HEK293 (cell line): Measurements from ENCODE around the gene PSTPIP1.

Experiments used
- BCL11B ChIP-seq: fragments of 450-650 bp; formaldehyde crosslinking; IDR thresholded peaks from 2 replicates; pipeline ENCODE4 v1.5.1; 2016; ENCODE audit warnings: low read depth, missing biosample characterization, missing genetic modification characterization
- ELK4 ChIP-seq: IDR thresholded peaks from 2 replicates; pipeline ENCODE4 v1.6.1; 2011; ENCODE audit warnings: mild to moderate bottlenecking, low read depth, low read length, borderline replicate concordance
- GFI1B ChIP-seq: fragments of 450-650 bp; formaldehyde crosslinking; IDR thresholded peaks from 2 replicates; pipeline ENCODE4 v1.5.1; 2016; ENCODE audit warnings: missing biosample characterization, missing genetic modification characterization
- HOXA7 ChIP-seq: sonication (generic); formaldehyde crosslinking; IDR thresholded peaks from 2 replicates; pipeline ENCODE4 v1.8.1; 2022; ENCODE audit warnings: missing genetic modification reagents, borderline replicate concordance
- PATZ1 ChIP-seq: fragments of 450-650 bp; formaldehyde crosslinking; IDR thresholded peaks from 2 replicates; pipeline ENCODE4 v1.5.1; 2016; ENCODE audit warnings: missing biosample characterization, missing genetic modification characterization
- REST ChIP-seq: fragments of 450-650 bp; formaldehyde crosslinking; IDR thresholded peaks from 2 replicates; pipeline ENCODE4 v1.5.1; 2016; ENCODE audit warnings: missing biosample characterization, missing genetic modification characterization
- TSHZ1 ChIP-seq: fragments of 450-650 bp; formaldehyde crosslinking; IDR thresholded peaks from 2 replicates; pipeline ENCODE4 v1.5.1; 2016; ENCODE audit warnings: missing biosample characterization, missing genetic modification characterization, borderline replicate concordance
- YY2 ChIP-seq: fragments of 450-650 bp; formaldehyde crosslinking; IDR thresholded peaks from 2 replicates; pipeline ENCODE4 v1.5.1; 2016; ENCODE audit warnings: missing biosample characterization, missing genetic modification characterization
- ZBTB48 ChIP-seq: fragments of 450-650 bp; formaldehyde crosslinking; IDR thresholded peaks from 2 replicates; pipeline ENCODE4 v1.5.1; 2016; ENCODE audit warnings: missing biosample characterization, missing genetic modification characterization
- ZFHX2 ChIP-seq: fragments of 450-650 bp; formaldehyde crosslinking; conservative IDR thresholded peaks from 2 replicates; pipeline ENCODE4 v1.5.1; 2016; ENCODE audit warnings: missing biosample characterization, missing genetic modification characterization
- ZNF114 ChIP-seq: fragments of 450-650 bp; formaldehyde crosslinking; IDR thresholded peaks from 2 replicates; pipeline ENCODE4 v1.5.0; 2017; ENCODE audit warnings: missing biosample characterization, missing genetic modification characterization
- ZNF148 ChIP-seq: fragments of 450-650 bp; formaldehyde crosslinking; IDR thresholded peaks from 2 replicates; pipeline ENCODE4 v1.5.0; 2017; ENCODE audit warnings: missing biosample characterization, missing genetic modification characterization, borderline replicate concordance
- ZNF16 ChIP-seq: fragments of 450-650 bp; formaldehyde crosslinking; IDR thresholded peaks from 2 replicates; pipeline ENCODE4 v1.5.1; 2016; ENCODE audit warnings: low read depth, missing biosample characterization, missing genetic modification characterization
- ZNF184 ChIP-seq: fragments of 450-650 bp; IDR thresholded peaks from 2 replicates; pipeline ENCODE4 v1.5.1; 2018; ENCODE audit warnings: missing biosample characterization, mild to moderate bottlenecking, missing genetic modification characterization
- ZNF280C ChIP-seq: fragments of 450-650 bp; formaldehyde crosslinking; IDR thresholded peaks from 2 replicates; pipeline ENCODE4 v1.5.1; 2016; ENCODE audit warnings: missing biosample characterization, missing genetic modification characterization
- ZNF394 ChIP-seq: fragments of 450-650 bp; formaldehyde crosslinking; IDR thresholded peaks from 2 replicates; pipeline ENCODE4 v1.5.1; 2016; ENCODE audit warnings: missing biosample characterization, missing genetic modification characterization, mild to moderate bottlenecking, moderate library complexity, borderline replicate concordance
- ZNF416 ChIP-seq: fragments of 450-650 bp; formaldehyde crosslinking; IDR thresholded peaks from 2 replicates; pipeline ENCODE4 v1.5.1; 2016; ENCODE audit warnings: missing biosample characterization, missing genetic modification characterization
- ZNF433 ChIP-seq: fragments of 450-650 bp; formaldehyde crosslinking; IDR thresholded peaks from 2 replicates; pipeline ENCODE4 v1.5.1; 2016; ENCODE audit warnings: missing biosample characterization, missing genetic modification characterization, low read depth
- ZNF501 ChIP-seq: fragments of 450-650 bp; formaldehyde crosslinking; IDR thresholded peaks from 2 replicates; pipeline ENCODE4 v1.5.1; 2016; ENCODE audit warnings: missing biosample characterization, missing genetic modification characterization
- ZNF555 ChIP-seq: fragments of 450-650 bp; formaldehyde crosslinking; conservative IDR thresholded peaks from 2 replicates; pipeline ENCODE4 v1.5.1; 2017; ENCODE audit warnings: missing biosample characterization, mild to moderate bottlenecking, missing genetic modification characterization, inconsistent platforms
- ZNF639 ChIP-seq: fragments of 450-650 bp; formaldehyde crosslinking; IDR thresholded peaks from 2 replicates; pipeline ENCODE4 v1.5.1; 2016; ENCODE audit warnings: missing biosample characterization, missing genetic modification characterization
- ZNF785 ChIP-seq: fragments of 450-650 bp; formaldehyde crosslinking; IDR thresholded peaks from 2 replicates; pipeline ENCODE4 v1.5.1; 2016; ENCODE audit warnings: missing biosample characterization, missing genetic modification characterization

The PSTPIP1 gene

GRCh38 chr15:76954744-76955143 is 40.2 kb upstream of the PSTPIP1 start (continued):
- TF ChIP-seq ELK4 (no peak), ZBTB48 (tag by site-specific recombination) (no peak), ZNF280C (tag by site-specific recombination) (no peak), BCL11B (tag by site-specific recombination) (no peak), ZNF639 (tag by site-specific recombination) (peak; percentile 56; the same call in 1 of the 2 replicates), YY2 (tag by site-specific recombination) (no peak), ZNF148 (no peak), ZNF114 (tag by site-specific recombination) (no peak), ZNF501 (tag by site-specific recombination) (no peak), ZNF16 (tag by site-specific recombination) (no peak), ZNF184 (tag by site-specific recombination) (peak; percentile 73; the same call in 1 of the 2 replicates), PATZ1 (tag by site-specific recombination) (no peak), HOXA7 (CRISPR knock-in tag) (no peak), ZNF555 (tag by site-specific recombination) (no peak), REST (tag by site-specific recombination) (no peak), ZNF416 (no peak), ZNF433 (tag by site-specific recombination) (no peak), TSHZ1 (tag by site-specific recombination) (peak; percentile 85), GFI1B (tag by site-specific recombination) (peak; percentile 78; the same call in 1 of the 2 replicates), ZFHX2 (tag by site-specific recombination) (no peak), ZNF394 (tag by site-specific recombination) (no peak), ZNF785 (tag by site-specific recombination) (no peak)
